Measurements from ENCODE around the gene PDXK.

- TF ChIP-seq ZFP30 (CRISPR knock-in tag; IDR thresholded peaks at IDR 0.05), result no peak
- no peak for TF ChIP-seq PATZ1 (CRISPR knock-in tag; IDR thresholded peaks at IDR 0.05; ENCODE audit: borderline replicate concordance)
- no peak for TF ChIP-seq ZC3H10 (CRISPR knock-in tag; IDR thresholded peaks at IDR 0.05)
- TF ChIP-seq CREB5 (CRISPR knock-in tag; IDR thresholded peaks at IDR 0.05; ENCODE audit: low read depth), result no peak
- TF ChIP-seq ZNF8 (CRISPR knock-in tag; IDR thresholded peaks at IDR 0.05), result no peak
- TF ChIP-seq TCF4 (CRISPR knock-in tag; IDR thresholded peaks at IDR 0.05; ENCODE audit: borderline replicate concordance), result no peak
- TF ChIP-seq ARNTL (CRISPR knock-in tag; IDR thresholded peaks at IDR 0.05; ENCODE audit: borderline replicate concordance, low read depth), result no peak
- TF ChIP-seq ISL1 (CRISPR knock-in tag; IDR thresholded peaks at IDR 0.05), result no peak
- no peak for TF ChIP-seq CSRNP3 (CRISPR knock-in tag; IDR thresholded peaks at IDR 0.05)
- TF ChIP-seq TOX (CRISPR knock-in tag; IDR thresholded peaks at IDR 0.05; ENCODE audit: borderline replicate concordance), result no peak
- TF ChIP-seq SNAI2 (CRISPR knock-in tag; IDR thresholded peaks at IDR 0.05), result no peak
- TF ChIP-seq ESRRG (CRISPR knock-in tag; IDR thresholded peaks at IDR 0.05), result no peak
- no peak for TF ChIP-seq RARB (CRISPR knock-in tag; IDR thresholded peaks at IDR 0.05)
Measured at GRCh38 chr21:43803558-43804300, 84.8 kb downstream of the PDXK start.

All from SK-N-SH treated with all-trans-retinoic acid at 6 μM for 48 hours (cell line).